Brain microvascular endothelial cell (primary cell): ENCODE results near the gene LHFPL2.

Experiments used
- DNase-seq: peaks from one replicate; pipeline ENCODE4 v3.0.0-alpha.2; 2020
- H3K27ac ChIP-seq: fragments of 250-450 bp; sonication (Bioruptor Pico); 2 replicates; pipeline ENCODE4 v1.5.1; 2020; ENCODE audit warnings: mild to moderate bottlenecking, moderate library complexity
- H3K27me3 ChIP-seq: fragments of 250-450 bp; sonication (Bioruptor Pico); replicated peaks from 2 replicates; pipeline ENCODE4 v1.5.1; 2020; ENCODE audit warnings: mild to moderate bottlenecking
- H3K36me3 ChIP-seq: fragments of 250-450 bp; sonication (Bioruptor Pico); replicated peaks from 2 replicates; pipeline ENCODE4 v1.5.1; 2020; ENCODE audit warnings: mild to moderate bottlenecking
- H3K4me3 ChIP-seq: 2 replicates; pipeline ENCODE4 v1.5.1; 2011; ENCODE audit warnings: low read depth, mild to moderate bottlenecking, control low read depth, low read length, moderate library complexity
- CTCF ChIP-seq: IDR thresholded peaks from 2 replicates; pipeline ENCODE4 v1.5.1; 2011; ENCODE audit warnings: low read depth, mild to moderate bottlenecking, moderate library complexity, low read length, control low read depth, inconsistent platforms; ENCODE audit errors: missing control alignments
- in situ Hi-C: cut with HindIII; loops from 2 replicates; pipeline ENCODE4 v1.10.0; 2017; ENCODE audit warnings: low sequenced_read_pairs, low pct_ligation_motif_present

LHFPL2 gene

GRCh38 chr5:78561261-78561660 lies 87.3 kb downstream of the LHFPL2 start:
- in situ Hi-C loops: no loop called here
- no peak overlapping the region for H3K27ac ChIP-seq
- no peak for DNase-seq
- peaks cover 2% of the 10 kb centered on the region for H3K36me3 ChIP-seq
- no peak overlapping the region for H3K4me3 ChIP-seq
- no peak for TF ChIP-seq CTCF
- no peaks in the 10 kb centered on the region for H3K27me3 ChIP-seq

DNA sequence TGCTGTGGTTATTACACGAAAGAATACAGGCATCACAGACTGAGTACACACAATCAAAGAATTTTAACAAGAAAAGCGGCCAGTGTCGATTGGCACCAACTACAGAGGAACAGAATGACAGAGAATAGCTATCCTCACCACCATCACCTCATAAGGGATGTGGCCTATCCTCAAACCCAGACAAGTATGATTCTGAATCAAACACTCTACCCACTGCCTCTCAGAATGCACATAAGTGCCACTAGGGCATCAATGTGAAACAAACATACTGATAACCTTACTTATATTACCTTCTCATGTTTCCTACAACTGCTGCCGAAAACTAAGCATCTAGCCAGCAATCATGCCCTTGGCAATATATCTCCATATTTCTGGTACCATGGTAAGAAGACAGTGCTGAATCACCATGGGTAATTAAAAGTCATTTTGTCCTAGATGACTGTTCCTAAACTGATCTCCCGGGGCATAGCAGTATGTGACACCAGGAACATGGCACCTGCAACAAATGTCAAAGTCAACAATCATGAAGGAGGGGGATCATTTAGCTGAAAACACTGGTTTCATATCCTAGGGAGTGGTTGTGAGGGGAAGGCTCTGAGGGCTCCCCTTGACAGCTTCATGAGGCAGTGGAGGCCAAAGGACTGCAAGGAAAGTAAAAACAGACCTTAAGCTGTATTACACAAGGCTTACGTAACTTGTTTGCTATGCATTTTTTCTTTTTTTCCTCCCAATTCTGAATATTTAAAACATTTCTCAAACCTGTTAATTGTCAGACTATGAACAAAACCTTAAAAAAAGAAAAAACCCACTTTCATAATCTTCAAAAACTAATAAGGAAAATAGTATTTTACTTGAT lies 88.3 kb downstream of the LHFPL2 start:
- TF ChIP-seq CTCF: no peak
- in situ Hi-C loops: no loop called here

GRCh38 chr5:78557601-78558000 lies 91.0 kb downstream of the LHFPL2 start:
- no peak for DNase-seq
- Histone ChIP-seq H3K36me3 (no peaks in the 10 kb centered on the region), H3K4me3 (no peak overlapping the region), H3K27me3 (no peaks in the 10 kb centered on the region), H3K27ac (no peak overlapping the region)
- TF ChIP-seq CTCF: no peak
- in situ Hi-C loops: no loop called here

More for the DNA sequence above, 88.3 kb downstream of the LHFPL2 start:
- no peaks in the 10 kb centered on the region for H3K27me3 ChIP-seq
- peaks cover 2% of the 10 kb centered on the region for H3K36me3 ChIP-seq
- DNase-seq: no peak
- H3K27ac ChIP-seq: no peak overlapping the region
- no peak overlapping the region for H3K4me3 ChIP-seq

DNA sequence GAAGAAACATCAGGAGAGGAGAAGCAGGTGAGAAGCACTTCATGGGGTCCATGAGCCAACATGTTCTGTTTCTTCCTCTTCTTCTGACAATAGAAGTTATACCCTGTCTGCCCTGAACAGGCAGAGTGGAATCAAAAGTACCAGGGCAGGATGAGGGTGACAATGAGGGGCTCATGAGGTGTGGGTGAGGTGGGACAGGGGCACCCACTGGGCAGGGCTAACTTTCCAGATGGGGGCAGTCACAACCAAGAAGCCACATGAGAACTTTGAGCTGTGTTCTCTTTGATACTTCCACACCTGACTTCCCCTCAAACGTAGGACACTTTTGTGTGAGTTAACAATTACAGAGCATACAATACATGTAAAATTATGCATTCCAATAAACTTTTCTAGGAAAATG lies 92.7 kb downstream of the LHFPL2 start:
- no peaks in the 10 kb centered on the region for H3K36me3 ChIP-seq
- no peak overlapping the region for H3K27ac ChIP-seq
- no peak for TF ChIP-seq CTCF
- no peaks in the 10 kb centered on the region for H3K27me3 ChIP-seq
- H3K4me3 ChIP-seq: no peak overlapping the region
- in situ Hi-C loops: no loop called here
- no peak for DNase-seq

DNA sequence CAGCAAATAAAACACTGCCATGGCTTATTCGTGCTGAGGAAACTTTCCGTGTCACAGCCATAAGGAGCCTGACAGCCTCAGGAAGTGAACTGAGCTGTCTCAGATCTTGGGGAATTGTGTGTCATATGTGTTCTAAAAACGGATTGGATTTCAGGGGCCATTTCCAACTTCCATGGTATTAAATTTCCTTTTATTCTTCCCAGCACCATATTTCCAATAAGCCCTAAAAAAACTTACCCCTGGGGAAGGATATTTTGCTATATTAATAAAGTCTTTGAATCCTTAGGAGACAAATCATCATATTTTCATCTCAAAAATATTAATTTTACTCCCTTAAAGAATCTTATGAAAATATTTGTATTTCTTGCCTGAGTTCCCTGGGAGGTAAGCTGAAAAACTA lies 93.9 kb downstream of the LHFPL2 start:
- no peak for TF ChIP-seq CTCF
- H3K36me3 ChIP-seq: no peaks in the 10 kb centered on the region
- H3K4me3 ChIP-seq: no peak overlapping the region
- no peak for DNase-seq
- no peaks in the 10 kb centered on the region for H3K27me3 ChIP-seq
- H3K27ac ChIP-seq: peak overlapping the region; percentile 25
- in situ Hi-C loops: no loop called here
